PFSK-1 (cell line): ENCODE measurements around the gene BORCS8.

Experiments used
- FOXP2 ChIP-seq: optimal IDR thresholded peaks from 2 replicates; pipeline ENCODE3; 2011; ENCODE audit warnings: borderline replicate concordance, control low read depth, inconsistent platforms; ENCODE audit not compliant: insufficient read depth; ENCODE audit errors: extremely low read length, extremely low read depth
- POLR2AphosphoS5 ChIP-seq: IDR thresholded peaks from 2 replicates; pipeline ENCODE4 v1.6.1; 2012; ENCODE audit warnings: low read depth, mild to moderate bottlenecking, control low read depth, low read length, moderate library complexity
- SIN3A ChIP-seq: IDR thresholded peaks from 2 replicates; pipeline ENCODE4 v1.6.1; 2012; ENCODE audit warnings: mild to moderate bottlenecking, low read length, moderate library complexity, borderline replicate concordance; ENCODE audit not compliant: insufficient read depth
- TAF1 ChIP-seq: IDR thresholded peaks from 2 replicates; pipeline ENCODE4 v1.6.1; 2012; ENCODE audit warnings: low read length, control low read depth, borderline replicate concordance; ENCODE audit not compliant: insufficient read depth
- TF ChIP-seq, protein P1 (sequence below), 2 experiments: IDR thresholded peaks; 2 replicates each; pipeline versions ENCODE4 v1.6.1 to v1.8.0; 2011 to 2012; ENCODE audit warnings: low read depth in 2 of 2, low read length in 2 of 2, control low read depth in 1 of 2, inconsistent platforms in 1 of 2, mild to moderate bottlenecking in 1 of 2, moderate library complexity in 1 of 2; ENCODE audit not compliant: insufficient read depth in 1 of 2

Gene BORCS8

GRCh38 chr19:19236173-19236572, 44.2 kb upstream of the BORCS8 start:
- TF ChIP-seq TAF1 (no peak), POLR2AphosphoS5 (no peak), FOXP2 (no peak), SIN3A (no peak)
- TF ChIP-seq, protein P1, sequence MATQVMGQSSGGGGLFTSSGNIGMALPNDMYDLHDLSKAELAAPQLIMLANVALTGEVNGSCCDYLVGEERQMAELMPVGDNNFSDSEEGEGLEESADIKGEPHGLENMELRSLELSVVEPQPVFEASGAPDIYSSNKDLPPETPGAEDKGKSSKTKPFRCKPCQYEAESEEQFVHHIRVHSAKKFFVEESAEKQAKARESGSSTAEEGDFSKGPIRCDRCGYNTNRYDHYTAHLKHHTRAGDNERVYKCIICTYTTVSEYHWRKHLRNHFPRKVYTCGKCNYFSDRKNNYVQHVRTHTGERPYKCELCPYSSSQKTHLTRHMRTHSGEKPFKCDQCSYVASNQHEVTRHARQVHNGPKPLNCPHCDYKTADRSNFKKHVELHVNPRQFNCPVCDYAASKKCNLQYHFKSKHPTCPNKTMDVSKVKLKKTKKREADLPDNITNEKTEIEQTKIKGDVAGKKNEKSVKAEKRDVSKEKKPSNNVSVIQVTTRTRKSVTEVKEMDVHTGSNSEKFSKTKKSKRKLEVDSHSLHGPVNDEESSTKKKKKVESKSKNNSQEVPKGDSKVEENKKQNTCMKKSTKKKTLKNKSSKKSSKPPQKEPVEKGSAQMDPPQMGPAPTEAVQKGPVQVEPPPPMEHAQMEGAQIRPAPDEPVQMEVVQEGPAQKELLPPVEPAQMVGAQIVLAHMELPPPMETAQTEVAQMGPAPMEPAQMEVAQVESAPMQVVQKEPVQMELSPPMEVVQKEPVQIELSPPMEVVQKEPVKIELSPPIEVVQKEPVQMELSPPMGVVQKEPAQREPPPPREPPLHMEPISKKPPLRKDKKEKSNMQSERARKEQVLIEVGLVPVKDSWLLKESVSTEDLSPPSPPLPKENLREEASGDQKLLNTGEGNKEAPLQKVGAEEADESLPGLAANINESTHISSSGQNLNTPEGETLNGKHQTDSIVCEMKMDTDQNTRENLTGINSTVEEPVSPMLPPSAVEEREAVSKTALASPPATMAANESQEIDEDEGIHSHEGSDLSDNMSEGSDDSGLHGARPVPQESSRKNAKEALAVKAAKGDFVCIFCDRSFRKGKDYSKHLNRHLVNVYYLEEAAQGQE (IDR thresholded peaks at IDR 0.05; ENCODE audit: insufficient read depth in 1 of 2, low read depth in 2 of 2, low read length in 2 of 2) = no peak

- TF ChIP-seq FOXP2 (no peak), SIN3A (no peak), POLR2AphosphoS5 (no peak), TAF1 (no peak)
- TF ChIP-seq, protein P1 (IDR thresholded peaks at IDR 0.05; ENCODE audit: insufficient read depth in 1 of 2, low read depth in 2 of 2, low read length in 2 of 2) = no peak
Measured at GRCh38 chr19:19234220-19234816, 42.4 kb upstream of the BORCS8 start.

GRCh38 chr19:19232261-19232721, 40.3 kb upstream of the BORCS8 start:
- TF ChIP-seq TAF1 (no peak), POLR2AphosphoS5 (no peak), SIN3A (no peak), FOXP2 (no peak)
- TF ChIP-seq, protein P1 (IDR thresholded peaks at IDR 0.05; ENCODE audit: insufficient read depth in 1 of 2, low read depth in 2 of 2, low read length in 2 of 2) = no peak

DNA sequence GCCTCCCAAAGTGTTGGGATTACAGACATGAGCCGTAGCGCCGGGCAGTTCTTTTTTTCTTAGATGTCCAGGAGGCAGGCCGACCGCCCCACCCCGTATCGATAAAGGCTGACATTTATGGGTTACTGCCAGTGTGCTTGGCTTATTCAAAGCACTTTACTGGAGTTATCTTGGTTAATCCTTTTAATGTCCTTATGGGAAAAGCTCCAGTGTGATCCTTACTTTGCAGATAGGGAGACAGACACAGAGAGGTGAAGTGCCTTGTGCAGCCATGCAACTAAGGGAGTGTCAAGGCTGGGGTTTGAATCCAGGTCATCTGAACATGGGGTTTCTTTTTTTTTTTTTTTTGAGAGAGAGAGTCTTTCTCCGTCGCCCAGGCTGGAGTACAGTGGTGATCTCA, 39.0 kb upstream of the BORCS8 start:
- TF ChIP-seq FOXP2 (no peak), POLR2AphosphoS5 (no peak), SIN3A (no peak), TAF1 (no peak)
- TF ChIP-seq, protein P1 (IDR thresholded peaks at IDR 0.05; ENCODE audit: insufficient read depth in 1 of 2, low read depth in 2 of 2, low read length in 2 of 2) = no peak

DNA sequence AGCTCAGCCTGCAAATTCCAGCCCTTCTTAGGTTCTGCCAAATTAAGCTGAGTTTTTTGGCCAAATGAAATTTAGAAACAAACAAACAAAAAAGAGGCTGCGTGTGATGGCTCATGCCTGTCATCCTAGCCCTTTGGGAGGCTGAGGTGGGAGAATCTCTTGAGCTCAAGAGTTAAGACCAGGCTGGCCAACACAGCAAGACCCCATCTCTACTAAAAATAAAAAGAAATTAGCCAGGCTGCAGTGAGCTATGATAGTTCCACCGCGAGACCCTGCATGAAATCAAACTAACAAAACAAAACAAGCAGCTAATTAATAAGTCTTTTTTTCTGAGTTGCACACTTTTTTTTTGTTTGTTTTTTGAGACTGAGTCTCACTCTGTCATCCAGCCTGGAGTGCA, 37.7 kb upstream of the BORCS8 start:
- TF ChIP-seq SIN3A = no peak
- TF ChIP-seq POLR2AphosphoS5 = no peak
- TF ChIP-seq, protein P1 (IDR thresholded peaks at IDR 0.05; ENCODE audit: insufficient read depth in 1 of 2, low read depth in 2 of 2, low read length in 2 of 2) = no peak
- no peak for TF ChIP-seq FOXP2
- no peak for TF ChIP-seq TAF1
